Measurements from ENCODE around the gene SYNGR2.
A peak's percentile ranks its signal among the peaks of the same experiment; 100 is the strongest.

Gene SYNGR2, protein sequence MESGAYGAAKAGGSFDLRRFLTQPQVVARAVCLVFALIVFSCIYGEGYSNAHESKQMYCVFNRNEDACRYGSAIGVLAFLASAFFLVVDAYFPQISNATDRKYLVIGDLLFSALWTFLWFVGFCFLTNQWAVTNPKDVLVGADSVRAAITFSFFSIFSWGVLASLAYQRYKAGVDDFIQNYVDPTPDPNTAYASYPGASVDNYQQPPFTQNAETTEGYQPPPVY

DNA sequence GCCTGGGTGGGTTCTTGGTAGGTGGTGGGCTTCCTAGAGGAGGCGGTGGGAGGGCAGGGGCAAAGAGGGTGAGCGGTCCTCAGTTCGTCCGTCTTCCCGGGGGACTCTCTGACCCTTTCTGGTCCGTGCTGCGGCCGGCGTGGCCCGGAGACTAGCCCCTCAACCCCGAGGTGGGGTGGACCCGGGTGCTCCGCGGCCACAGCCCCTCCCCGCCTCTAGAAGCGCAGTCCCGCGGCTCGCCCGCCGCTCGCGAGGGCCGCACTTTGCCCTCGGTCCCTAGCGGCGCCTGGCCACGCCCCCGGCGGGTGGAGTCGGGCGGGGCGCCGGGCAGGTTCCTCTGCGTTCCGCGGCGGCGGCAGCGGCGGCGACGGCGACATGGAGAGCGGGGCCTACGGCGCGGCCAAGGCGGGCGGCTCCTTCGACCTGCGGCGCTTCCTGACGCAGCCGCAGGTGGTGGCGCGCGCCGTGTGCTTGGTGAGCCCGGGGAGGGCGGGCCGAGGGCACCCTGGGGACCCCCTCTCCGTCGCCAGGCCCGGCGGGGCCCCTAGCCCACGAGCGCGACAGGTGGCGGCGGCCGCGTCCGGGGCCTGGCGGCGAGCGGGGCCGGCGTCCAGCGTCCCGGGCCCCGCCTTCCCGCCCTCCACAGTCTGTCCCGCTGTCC is at the start of gene SYNGR2:
Gene SYNGR2, plus strand, starts transcription at position 340 of the 661 bp plus-strand sequence. Its CDS starts 36 bp downstream, at position 376.
- DNase-seq, result peak; percentile 90

GRCh38 chr17:78118801-78119241 is 49.6 kb upstream of the SYNGR2 start:
- no peak for DNase-seq

DNA sequence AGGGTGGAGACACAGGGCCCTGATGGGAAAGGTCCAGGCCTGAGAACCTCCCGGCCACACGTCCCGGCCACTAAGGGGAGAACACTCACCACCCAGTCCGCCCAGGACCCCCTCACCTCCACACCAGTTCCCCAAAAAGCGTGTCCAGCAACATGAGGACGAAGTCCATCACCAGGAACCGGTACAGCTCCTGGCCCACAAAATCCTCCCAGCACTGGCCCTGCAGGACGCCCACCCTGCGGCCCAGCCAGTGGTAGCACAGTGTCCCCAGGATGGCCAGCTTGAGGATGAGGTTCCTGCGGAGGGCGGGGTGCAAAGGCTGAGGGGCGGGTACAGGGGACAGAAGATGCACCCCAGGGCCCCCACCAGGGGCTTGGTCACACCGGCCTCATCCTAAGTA is 47.8 kb upstream of the SYNGR2 start:
- no peak for DNase-seq

GRCh38 chr17:78120971-78121800 is 47.2 kb upstream of the SYNGR2 start:
- DNase-seq, result peak; percentile 75

DNA sequence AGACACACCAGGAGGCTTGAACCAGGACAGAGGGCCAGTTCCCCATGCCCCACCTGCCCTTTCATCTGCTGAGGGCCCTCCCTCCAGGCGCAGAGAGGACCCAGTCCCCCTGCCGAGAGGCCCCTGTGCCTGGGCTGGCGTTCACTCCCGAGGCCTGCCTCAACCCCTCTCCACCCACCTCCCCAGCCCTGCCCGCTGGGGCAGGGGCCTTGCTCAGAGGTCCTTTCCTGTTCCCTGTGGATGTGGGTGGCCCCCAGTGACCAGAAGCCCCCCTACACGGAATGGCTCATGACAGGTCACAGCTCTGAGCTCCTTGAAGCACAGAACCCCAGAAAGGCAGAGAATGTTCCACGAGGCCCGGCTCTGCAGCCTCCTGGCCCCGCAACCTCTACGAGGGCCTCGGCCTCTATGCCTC is 46.6 kb upstream of the SYNGR2 start:
- DNase-seq, result peak; percentile 17

GRCh38 chr17:78122216-78122930 is 46.0 kb upstream of the SYNGR2 start:
- DNase-seq, result peak; percentile 26

- DNase-seq, result peak; percentile 41
Observed at GRCh38 chr17:78122931-78123249, 45.5 kb upstream of the SYNGR2 start.

- no peak for DNase-seq
Observed at GRCh38 chr17:78123258-78123929, 45.0 kb upstream of the SYNGR2 start.

GRCh38 chr17:78124081-78124835 is 44.1 kb upstream of the SYNGR2 start:
- peak; percentile 26 for DNase-seq

DNA sequence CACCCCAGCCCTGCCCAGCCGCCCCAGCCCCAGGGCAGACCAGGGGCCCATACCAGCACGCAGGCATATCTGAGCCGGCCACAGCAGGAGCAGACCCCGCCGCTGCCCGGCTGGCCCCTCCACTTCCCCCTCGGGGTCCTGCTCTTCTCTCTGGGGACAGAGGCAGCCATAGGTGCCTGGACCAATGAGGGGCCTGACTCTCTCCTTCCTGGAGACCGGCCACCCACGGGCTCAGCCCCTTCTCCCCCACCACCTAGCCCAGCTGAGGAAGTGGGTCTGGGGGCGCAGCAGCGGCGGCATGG is 43.6 kb upstream of the SYNGR2 start:
- DNase-seq, result no peak

DNA sequence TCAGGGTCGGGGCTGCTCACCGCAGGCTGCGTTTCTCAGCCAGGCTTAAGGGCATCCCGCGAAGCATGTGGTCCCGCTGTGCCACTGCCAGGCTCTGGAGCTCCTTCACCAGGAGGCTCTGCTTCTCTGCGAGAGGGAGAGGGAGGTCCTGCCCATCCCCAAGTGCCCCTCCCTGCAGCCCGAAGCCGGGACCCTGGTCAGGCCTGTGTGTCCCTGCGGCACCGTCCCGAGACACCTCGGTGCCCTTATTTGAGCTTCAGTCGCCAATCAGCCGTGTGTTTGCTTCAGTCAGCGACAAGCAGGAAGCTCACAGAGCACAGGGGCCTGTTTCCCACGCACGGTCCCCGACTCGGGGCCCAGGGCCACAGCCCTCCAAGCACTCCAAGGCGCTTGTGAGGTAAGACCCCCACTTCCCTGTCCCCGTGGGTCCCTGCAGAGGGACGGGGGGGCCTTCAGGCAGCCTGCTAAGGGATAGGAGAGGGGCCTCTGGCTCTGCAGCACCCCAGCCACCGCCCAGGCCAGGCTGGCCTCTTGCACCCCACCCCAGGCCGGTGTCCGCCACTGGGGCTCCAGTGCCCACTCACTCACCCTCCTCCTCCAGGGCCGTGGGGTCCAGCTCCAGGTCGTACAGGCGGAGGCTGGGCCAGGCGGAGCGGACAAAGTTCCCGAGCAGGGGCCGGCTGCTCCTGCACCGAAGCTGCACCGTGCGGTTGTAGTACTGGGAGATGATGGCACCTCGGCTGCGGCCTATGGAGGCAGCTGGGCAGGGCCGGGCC is 43.1 kb upstream of the SYNGR2 start:
- peak; percentile 38 for DNase-seq

- no peak for DNase-seq
Observed at GRCh38 chr17:78125976-78126894, 42.1 kb upstream of the SYNGR2 start.

- DNase-seq, result peak; percentile 10
Observed at GRCh38 chr17:78126895-78127238, 41.5 kb upstream of the SYNGR2 start.

- DNase-seq, result peak; percentile 79
Observed at GRCh38 chr17:78127239-78127887, 41.0 kb upstream of the SYNGR2 start.

DNA sequence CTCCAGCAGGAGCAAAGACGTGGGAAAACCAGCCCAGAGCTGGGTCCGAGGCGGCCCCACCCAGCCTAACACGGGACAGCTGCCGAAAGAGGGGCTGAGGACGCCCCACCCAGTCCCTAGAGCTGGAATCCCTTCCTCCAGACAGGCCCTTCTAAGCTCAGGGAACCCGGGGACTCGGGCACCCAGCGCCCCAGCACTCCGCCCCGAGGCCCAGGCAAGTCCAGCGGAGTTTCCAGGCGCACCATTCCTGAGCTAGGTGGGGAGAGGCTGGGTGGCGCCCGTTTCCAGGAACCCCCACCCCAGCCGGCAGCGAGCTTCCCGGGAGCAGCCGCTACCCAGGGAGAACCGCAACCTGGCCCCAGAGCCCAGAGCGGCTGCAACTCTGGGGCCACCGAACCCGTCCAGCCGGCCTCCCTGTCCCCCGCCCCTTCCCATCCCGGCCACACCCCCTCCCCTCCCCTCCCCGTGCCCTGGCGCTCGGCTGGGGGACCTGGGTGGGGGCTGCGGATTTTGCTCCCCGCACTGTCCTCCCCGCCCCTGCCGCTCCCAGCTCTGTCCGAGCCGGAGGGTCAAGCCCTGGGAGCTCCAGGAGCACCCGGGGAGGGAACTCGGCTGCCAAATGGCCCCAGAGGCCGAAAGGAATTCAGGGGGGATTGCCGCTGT is 40.4 kb upstream of the SYNGR2 start:
- peak; percentile 18 for DNase-seq

- peak; percentile 78 for DNase-seq
Observed at GRCh38 chr17:78128551-78129350, 39.6 kb upstream of the SYNGR2 start, which contains the start of gene TMC6. Gene TMC6 (minus strand): TSS chr17:78128755. CDS start chr17:78126832, 1,923 bp downstream.

DNA sequence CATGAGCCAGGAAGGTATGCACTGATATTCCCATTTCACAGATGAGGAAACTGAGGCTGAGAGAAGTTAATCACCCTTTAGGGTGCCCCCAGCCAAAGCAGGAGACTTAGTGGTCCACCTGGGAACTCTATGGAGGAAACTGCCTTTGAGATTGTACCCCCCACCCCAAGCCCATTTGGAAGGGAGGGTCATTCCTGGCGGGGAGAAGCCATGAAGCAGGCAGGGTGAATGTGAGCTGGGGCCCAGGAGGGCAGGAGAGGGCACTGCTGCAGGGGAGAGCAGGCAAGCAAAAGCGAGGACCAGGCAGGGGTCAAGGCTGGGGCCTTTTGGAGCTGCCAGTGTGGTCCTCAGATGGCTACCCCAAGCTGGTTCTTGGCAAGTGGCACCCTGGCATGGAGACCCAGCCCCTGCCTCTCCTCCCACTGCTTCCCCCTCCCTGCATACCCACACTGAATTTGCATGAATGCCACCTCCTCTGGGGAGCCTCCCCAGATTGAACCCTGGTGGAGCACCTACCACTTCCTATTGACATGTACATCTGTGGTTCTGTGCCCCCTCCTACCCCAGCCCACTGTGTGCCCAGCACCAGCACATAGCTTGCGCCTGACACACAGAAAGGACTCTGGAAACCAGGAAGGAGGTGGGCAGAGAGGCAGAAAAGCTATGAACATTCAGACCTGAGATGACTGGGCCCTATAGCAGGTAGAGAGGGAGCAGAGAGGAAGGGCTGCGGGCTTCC is 38.9 kb upstream of the SYNGR2 start:
- DNase-seq, result peak; percentile 60

Measured in CD4-positive, alpha-beta T cell treated with Interleukin-12 subunit alpha and Interleukin-12 subunit beta, for 1 hour (primary cell).